ENCODE results near the gene MET.

- no peak for TF ChIP-seq POLR2A (IDR thresholded peaks at IDR 0.05; ENCODE audit: low read length)
- no peak for TF ChIP-seq GATA1 (IDR thresholded peaks at IDR 0.05; ENCODE audit: low read depth, low read length)
Measured at GRCh38 chr7:116631676-116632075, 40.3 kb upstream of the MET start.

All from erythroblast (primary cell).